Common myeloid progenitor, CD34-positive (primary cell): ENCODE data around the gene LTBP3.

Experiments
- CTCF ChIA-PET: fragments of 350-600 bp; sonication (Branson Sonifier 250); formaldehyde crosslinking; loops from one replicate; lab custom pipeline; 2021; ENCODE audit warnings: antibody characterized with exemption; lab: Charles Lee
- POLR2A ChIA-PET: fragments of 350-600 bp; sonication (Branson Sonifier 250); formaldehyde crosslinking; loops from one replicate; lab custom pipeline; 2021; ENCODE audit warnings: antibody characterized with exemption; lab: Charles Lee
- DNase-seq, 3 donors: peaks; one replicate each; pipeline versions ENCODE4 v3.0.0 to v3.0.0-alpha.2; 2013
- H3K27ac ChIP-seq, 2 experiments: 1 replicate in 1 of 2; 2 replicates in 1 of 2; pipeline ENCODE4 v1.7.0; 2013; ENCODE audit warnings: inconsistent platforms in 2 of 2, low read length in 2 of 2, mild to moderate bottlenecking in 2 of 2, low read depth in 1 of 2, moderate library complexity in 1 of 2; ENCODE audit not compliant: severe bottlenecking in 2 of 2, insufficient read depth in 1 of 2, poor library complexity in 1 of 2
- H3K27me3 ChIP-seq, 5 experiments: replicated peaks in 2 of 5; 1 replicate in 3 of 5; 2 replicates in 2 of 5; pipeline versions ENCODE4 v1.6.1 to v1.7.0; 2013; ENCODE audit warnings: low read length in 4 of 5, mild to moderate bottlenecking in 2 of 5, moderate library complexity in 2 of 5, inconsistent platforms in 1 of 5; ENCODE audit not compliant: insufficient read depth in 5 of 5, control insufficient read depth in 4 of 5
- H3K36me3 ChIP-seq, 4 experiments: 1 replicate in 2 of 4; 2 replicates in 2 of 4; pipeline versions ENCODE4 v1.6.1 to v1.7.0; 2013; ENCODE audit warnings: low read length in 3 of 4, control low read depth in 1 of 4, mild to moderate bottlenecking in 1 of 4; ENCODE audit not compliant: control insufficient read depth in 4 of 4, insufficient read depth in 4 of 4
- H3K4me1 ChIP-seq, 4 experiments: 1 replicate in 3 of 4; 2 replicates in 1 of 4; pipeline versions ENCODE4 v1.6.1 to v1.7.1; 2013; ENCODE audit warnings: low read length in 3 of 4, mild to moderate bottlenecking in 3 of 4, control low read depth in 1 of 4, inconsistent platforms in 1 of 4, moderate library complexity in 1 of 4; ENCODE audit not compliant: control insufficient read depth in 4 of 4, insufficient read depth in 4 of 4; ENCODE audit errors: control extremely low read depth in 1 of 4
- H3K4me3 ChIP-seq, 7 experiments: 1 replicate in 4 of 7; 2 replicates in 3 of 7; pipeline versions ENCODE4 v1.5.1 to v1.7.0; 2013; ENCODE audit warnings: mild to moderate bottlenecking in 7 of 7, low read length in 6 of 7, moderate library complexity in 6 of 7, inconsistent platforms in 2 of 7, low read depth in 2 of 7, control low read depth in 1 of 7; ENCODE audit not compliant: insufficient read depth in 4 of 7, control insufficient read depth in 1 of 7; ENCODE audit errors: extremely low read depth in 1 of 7
- H3K9me3 ChIP-seq, 5 experiments: 1 replicate in 4 of 5; 2 replicates in 1 of 5; pipeline versions ENCODE4 v1.6.1 to v1.7.1; 2013; ENCODE audit warnings: low read length in 4 of 5, mild to moderate bottlenecking in 2 of 5, inconsistent platforms in 1 of 5, low read depth in 1 of 5, moderate library complexity in 1 of 5; ENCODE audit not compliant: control insufficient read depth in 4 of 5, insufficient read depth in 2 of 5; ENCODE audit errors: control extremely low read depth in 1 of 5
- WGBS: methylation state at CpG from one replicate; pipeline ENCODE4 v1.1.5; 2013; ENCODE audit not compliant: insufficient coverage; 5-methylcytosine and 5-hydroxymethylcytosine counted together

Gene LTBP3

DNA sequence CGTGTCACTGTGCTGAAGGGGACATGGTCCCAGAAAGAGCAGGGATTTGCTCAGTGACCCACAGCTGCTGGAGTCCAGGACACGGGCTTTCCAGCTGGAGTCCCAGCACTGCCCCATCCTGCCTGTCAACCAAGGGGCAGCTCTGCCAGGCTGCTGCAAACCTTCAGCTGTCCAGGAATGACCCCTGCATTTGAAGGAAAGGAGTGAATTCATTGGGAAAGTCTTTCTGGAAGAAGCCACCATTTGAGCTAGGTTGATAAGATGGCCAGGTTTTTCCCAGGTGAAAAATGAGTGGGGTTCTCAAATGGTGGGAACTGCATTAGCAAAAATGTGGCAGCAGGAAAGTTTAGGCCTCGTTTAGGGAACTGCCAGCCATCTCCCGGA, 28.1 kb upstream of the LTBP3 start:
- peaks cover 0 to 36% (median 26%) of the 10 kb centered on the region in 4 experiments for H3K4me1 ChIP-seq
- H3K36me3 ChIP-seq, result peaks cover 4 to 54% (median 31%) of the 10 kb centered on the region in 4 experiments
- CTCF ChIA-PET, result interaction anchor here (10.7 to 16.6 kb wide), 4 partner anchors 7 to 47 kb away, joined by 119 to 262 read pairs (median 200); partner anchors contain the start of genes EHBP1L1, FAM89B, MAP3K11 and PCNX3
- no peak overlapping the region for H3K27ac ChIP-seq
- H3K4me3 ChIP-seq, result no peak overlapping the region
- DNase-seq, result no peak
- whole genome bisulfite sequencing, result 75% methylated on average over 3 of the region's 4 CpGs
- H3K9me3 ChIP-seq, result no peaks in the 10 kb centered on the region
- POLR2A ChIA-PET, result interaction anchor here (5.4 kb wide), 1 partner anchor 10 kb away, joined by 32 read pairs; the partner anchor contains the start of gene EHBP1L1
- no peaks in the 10 kb centered on the region for H3K27me3 ChIP-seq

GRCh38 chr11:65585396-65586246, 27.5 kb upstream of the LTBP3 start:
- H3K9me3 ChIP-seq, result no peaks in the 10 kb centered on the region
- 95% methylated on average over 44 of the region's 51 CpGs for WGBS
- ChIA-PET POLR2A (interaction anchor here (5.4 kb wide), 1 partner anchor 10 kb away, joined by 32 read pairs; the partner anchor contains the start of gene EHBP1L1), CTCF (interaction anchor here (1.7 to 16.6 kb wide), 5 partner anchors 6 to 47 kb away, joined by 7 to 262 read pairs (median 170); partner anchors contain the start of genes EHBP1L1, FAM89B, MAP3K11 and PCNX3)
- DNase-seq, result no peak
- H3K36me3 ChIP-seq, result peaks cover 4 to 58% (median 32%) of the 10 kb centered on the region in 4 experiments
- H3K27me3 ChIP-seq, result no peaks in the 10 kb centered on the region
- H3K27ac ChIP-seq, result no peak overlapping the region
- H3K4me1 ChIP-seq, result peaks cover 0 to 36% (median 26%) of the 10 kb centered on the region in 4 experiments
- H3K4me3 ChIP-seq, result no peak overlapping the region

DNA sequence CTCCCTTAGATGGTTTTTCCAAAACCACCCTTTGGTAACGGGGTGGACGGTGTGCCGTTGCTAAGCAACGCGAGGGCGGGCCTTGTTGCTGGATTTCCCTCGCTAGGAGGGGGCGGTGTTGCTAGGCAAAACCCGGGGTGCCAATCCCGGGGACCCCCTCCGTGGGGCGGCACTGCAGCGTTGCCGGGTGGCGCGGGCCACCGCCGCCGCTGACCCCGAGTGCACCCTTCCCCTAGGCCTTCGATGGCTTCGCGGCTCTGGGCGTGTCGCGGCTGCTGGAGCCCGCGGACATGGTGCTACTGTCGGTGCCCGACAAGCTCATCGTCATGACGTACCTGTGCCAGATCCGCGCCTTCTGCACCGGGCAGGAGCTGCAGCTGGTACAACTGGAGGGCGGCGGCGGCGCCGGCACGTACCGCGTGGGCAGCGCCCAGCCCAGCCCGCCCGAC, 26.6 kb upstream of the LTBP3 start:
- Histone ChIP-seq H3K4me1 (peaks cover 0 to 32% (median 24%) of the 10 kb centered on the region in 4 experiments), H3K27ac (no peak overlapping the region), H3K27me3 (no peaks in the 10 kb centered on the region), H3K9me3 (no peaks in the 10 kb centered on the region), H3K36me3 (peaks cover 0 to 59% (median 35%) of the 10 kb centered on the region in 4 experiments), H3K4me3 (no peak overlapping the region)
- POLR2A ChIA-PET, result interaction anchor here (5.4 kb wide), 1 partner anchor 9 kb away, joined by 32 read pairs; the partner anchor contains the start of gene EHBP1L1
- CTCF ChIA-PET, result interaction anchor here (1.7 to 16.6 kb wide), 5 partner anchors 5 to 46 kb away, joined by 7 to 262 read pairs (median 170); partner anchors contain the start of genes EHBP1L1, FAM89B, MAP3K11 and PCNX3
- DNase-seq, result no peak
- 91% methylated on average over 44 of the region's 46 CpGs for WGBS

GRCh38 chr11:65584106-65584505, 25.9 kb upstream of the LTBP3 start:
- Histone ChIP-seq H3K36me3 (peaks cover 0 to 64% (median 40%) of the 10 kb centered on the region in 4 experiments), H3K4me3 (no peak overlapping the region), H3K9me3 (no peaks in the 10 kb centered on the region), H3K27ac (no peak overlapping the region), H3K27me3 (no peaks in the 10 kb centered on the region), H3K4me1 (peaks cover 0 to 26% (median 18%) of the 10 kb centered on the region in 4 experiments)
- ChIA-PET POLR2A (interaction anchor here (5.4 kb wide), 1 partner anchor 8 kb away, joined by 32 read pairs; the partner anchor contains the start of gene EHBP1L1), CTCF (interaction anchor here (0.8 to 16.4 kb wide), 4 partner anchors 6 to 45 kb away, joined by 3 to 262 read pairs (median 144); partner anchors contain the start of genes EHBP1L1, FAM89B and ZNRD2)
- no peak for DNase-seq
- whole genome bisulfite sequencing, result 90% methylated on average over 3 of the region's 8 CpGs

DNA sequence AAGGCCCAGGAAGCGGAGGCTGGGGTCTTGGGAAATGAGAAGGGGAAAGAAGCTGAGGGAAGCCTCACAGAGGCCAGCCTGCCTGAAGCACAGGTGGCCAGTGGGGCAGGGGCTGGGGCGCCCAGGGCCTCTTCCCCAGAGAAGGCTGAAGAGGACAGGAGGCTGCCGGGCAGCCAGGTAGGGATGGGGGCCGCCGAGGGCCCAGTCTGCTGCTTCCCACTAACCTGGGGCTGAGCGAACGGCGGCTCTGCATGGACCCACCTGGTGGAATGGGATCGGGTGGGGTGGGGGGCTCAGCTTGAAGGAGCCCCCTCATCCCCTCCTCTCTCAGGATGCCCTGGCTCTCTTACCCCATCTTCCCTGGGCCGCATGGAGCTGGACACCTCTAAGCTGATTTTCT, 25.4 kb upstream of the LTBP3 start:
- no peak for DNase-seq
- H3K4me3 ChIP-seq, result no peak overlapping the region
- H3K27ac ChIP-seq, result no peak overlapping the region
- ChIA-PET CTCF (interaction anchor here (0.8 to 16.4 kb wide), 7 partner anchors 7 to 45 kb away, joined by 3 to 262 read pairs (median 6); partner anchors contain the start of genes EHBP1L1, FAM89B and ZNRD2), POLR2A (no interaction called here)
- no peaks in the 10 kb centered on the region for H3K27me3 ChIP-seq
- H3K4me1 ChIP-seq, result peaks cover 0 to 24% (median 13%) of the 10 kb centered on the region in 4 experiments
- H3K9me3 ChIP-seq, result no peaks in the 10 kb centered on the region
- peaks cover 0 to 67% (median 41%) of the 10 kb centered on the region in 4 experiments for H3K36me3 ChIP-seq
- 97% methylated on average over 7 of the region's 10 CpGs for WGBS

- Histone ChIP-seq H3K4me1 (peaks cover 0 to 25% (median 14%) of the 10 kb centered on the region in 4 experiments), H3K36me3 (peaks cover 0 to 67% (median 45%) of the 10 kb centered on the region in 4 experiments), H3K27ac (no peak overlapping the region), H3K27me3 (no peaks in the 10 kb centered on the region), H3K9me3 (no peaks in the 10 kb centered on the region), H3K4me3 (no peak overlapping the region)
- 93% methylated on average over 3 of the region's 3 CpGs for WGBS
- DNase-seq, result no peak
- ChIA-PET POLR2A (no interaction called here), CTCF (interaction anchor here (1.2 to 16.4 kb wide), 6 partner anchors 8 to 43 kb away, joined by 3 to 262 read pairs (median 5); partner anchors contain the start of gene ZNRD2)
These were observed 23.8 kb upstream of the LTBP3 start for GRCh38 chr11:65581928-65582327.
